Measurements from ENCODE around the gene AAK1. TPM values are rescaled to one million over a fixed set of nuclear protein-coding genes. Genes with fewer than 3 reads are reported as not detected.

AAK1 gene
- total RNA-seq, 2 donors from 2014 or later: 44.6 to 60.0 TPM

- ATAC-seq (no peak), DNase-seq (no peak)
- no peak overlapping the region for H3K4me3 ChIP-seq
- H3K36me3 ChIP-seq (replicated peaks in 1 of 2; ENCODE audit: insufficient read depth in 1 of 2, low read depth in 2 of 2): peaks cover 5 to 16% of the 10 kb centered on the region in 2 donors
- TF ChIP-seq POLR2A (IDR thresholded peaks at IDR 0.05) (no peak), CTCF (IDR thresholded peaks at IDR 0.05) (no peak)
- no peaks in the 10 kb centered on the region for H3K9me3 ChIP-seq
- H3K4me1 ChIP-seq: no peaks in the 10 kb centered on the region
- intact Hi-C loops (cut with DNase I): no loop called here
- H3K27me3 ChIP-seq: no peaks in the 10 kb centered on the region
- no peak overlapping the region for H3K27ac ChIP-seq
- WGBS, 2 donors: 69 to 80% methylated on average over 2 of the region's 2 CpGs
These were observed 114.1 kb downstream of the AAK1 start for GRCh38 chr2:69529480-69529879.

GRCh38 chr2:69525261-69525660 is 118.3 kb downstream of the AAK1 start:
- no peaks in the 10 kb centered on the region for H3K4me1 ChIP-seq
- no peak overlapping the region for H3K27ac ChIP-seq
- H3K27me3 ChIP-seq: no peaks in the 10 kb centered on the region
- DNase-seq (no peak), ATAC-seq (no peak)
- WGBS, 2 donors: 86% methylated on average over 3 of the region's 3 CpGs
- no peak overlapping the region for H3K4me3 ChIP-seq
- peaks cover 5 to 29% of the 10 kb centered on the region in 2 donors for H3K36me3 ChIP-seq (replicated peaks in 1 of 2; ENCODE audit: insufficient read depth in 1 of 2, low read depth in 2 of 2)
- intact Hi-C loops (cut with DNase I): no loop called here
- no peaks in the 10 kb centered on the region for H3K9me3 ChIP-seq
- no peak for TF ChIP-seq CTCF (IDR thresholded peaks at IDR 0.05)

GRCh38 chr2:69524799-69525198 is 118.7 kb downstream of the AAK1 start:
- no peak for ATAC-seq
- intact Hi-C loops (cut with DNase I): no loop called here
- no peak for DNase-seq
- H3K27me3 ChIP-seq: no peaks in the 10 kb centered on the region
- H3K27ac ChIP-seq: no peak overlapping the region
- no peaks in the 10 kb centered on the region for H3K4me1 ChIP-seq
- no peak overlapping the region for H3K4me3 ChIP-seq
- no peaks in the 10 kb centered on the region for H3K9me3 ChIP-seq
- 88 to 95% methylated on average over 1 of the region's 1 CpG for WGBS, 2 donors
- peaks cover 5 to 31% of the 10 kb centered on the region in 2 donors for H3K36me3 ChIP-seq (replicated peaks in 1 of 2; ENCODE audit: insufficient read depth in 1 of 2, low read depth in 2 of 2)
- TF ChIP-seq CTCF (IDR thresholded peaks at IDR 0.05): no peak
- no peak for TF ChIP-seq POLR2A (IDR thresholded peaks at IDR 0.05)

GRCh38 chr2:69521747-69522146 is 121.8 kb downstream of the AAK1 start:
- DNase-seq: no peak
- intact Hi-C loops (cut with DNase I): no loop called here
- H3K36me3 ChIP-seq (replicated peaks in 1 of 2; ENCODE audit: insufficient read depth in 1 of 2, low read depth in 2 of 2): peaks cover 5 to 41% of the 10 kb centered on the region in 2 donors
- no peak overlapping the region for H3K27ac ChIP-seq
- no peak overlapping the region for H3K4me3 ChIP-seq
- 54 to 60% methylated on average over 2 of the region's 2 CpGs for WGBS, 2 donors
- TF ChIP-seq POLR2A (IDR thresholded peaks at IDR 0.05) (no peak), CTCF (IDR thresholded peaks at IDR 0.05) (no peak)
- H3K4me1 ChIP-seq: no peaks in the 10 kb centered on the region
- ATAC-seq: no peak
- H3K9me3 ChIP-seq: no peaks in the 10 kb centered on the region
- H3K27me3 ChIP-seq: no peaks in the 10 kb centered on the region

- no peak for ATAC-seq
- H3K27me3 ChIP-seq: no peaks in the 10 kb centered on the region
- H3K27ac ChIP-seq: no peak overlapping the region
- WGBS, 2 donors: 81 to 95% methylated on average over 3 to 6 of the region's 6 CpGs
- H3K36me3 ChIP-seq (replicated peaks in 1 of 2; ENCODE audit: insufficient read depth in 1 of 2, low read depth in 2 of 2): peaks cover 0 to 31% of the 10 kb centered on the region in 2 donors
- no peak for DNase-seq
- H3K9me3 ChIP-seq: no peaks in the 10 kb centered on the region
- TF ChIP-seq CTCF (IDR thresholded peaks at IDR 0.05) (no peak), POLR2A (IDR thresholded peaks at IDR 0.05) (no peak)
- intact Hi-C loops (cut with DNase I): no loop called here
- H3K4me1 ChIP-seq: no peaks in the 10 kb centered on the region
- H3K4me3 ChIP-seq: no peak overlapping the region
These were observed 124.7 kb downstream of the AAK1 start for GRCh38 chr2:69518841-69519240.

All from body of pancreas (tissue), 4 donors.